ENCODE measurements around the gene SH3PXD2A. TPM values are rescaled to one million over a fixed set of nuclear protein-coding genes. Genes with fewer than 3 reads are reported as not detected.

SH3PXD2A gene
- total and polyA plus RNA-seq, 2 experiments from 2014 or later: 1.8 to 5.0 TPM

GRCh38 chr10:103699611-103700435 lies 155.6 kb downstream of the SH3PXD2A start:
- H3K27ac ChIP-seq (ENCODE audit: low read depth): no peak overlapping the region
- no peaks in the 10 kb centered on the region for H3K79me2 ChIP-seq (replicated peaks; ENCODE audit: insufficient read depth)
- Mint-ChIP-seq H3K4me1 (peaks cover 32% of the 10 kb centered on the region), H3K36me3 (ENCODE audit: low read depth) (no peaks in the 10 kb centered on the region), H3K4me3 (no peak overlapping the region), H3K27ac (no peak overlapping the region), H3K9me3 (no peaks in the 10 kb centered on the region), H3K27me3 (ENCODE audit: insufficient read depth, low read depth, poor library complexity) (peaks cover 7% of the 10 kb centered on the region)
- no peak overlapping the region for H3K4me3 ChIP-seq
- no peak overlapping the region for H2AFZ ChIP-seq
- H3K27me3 ChIP-seq (ENCODE audit: insufficient read depth): peaks cover 9% of the 10 kb centered on the region
- DNase-seq (ENCODE audit: low spot score) (peak; percentile 58), ATAC-seq (peak; percentile 64)
- TF ChIP-seq, protein P1, sequence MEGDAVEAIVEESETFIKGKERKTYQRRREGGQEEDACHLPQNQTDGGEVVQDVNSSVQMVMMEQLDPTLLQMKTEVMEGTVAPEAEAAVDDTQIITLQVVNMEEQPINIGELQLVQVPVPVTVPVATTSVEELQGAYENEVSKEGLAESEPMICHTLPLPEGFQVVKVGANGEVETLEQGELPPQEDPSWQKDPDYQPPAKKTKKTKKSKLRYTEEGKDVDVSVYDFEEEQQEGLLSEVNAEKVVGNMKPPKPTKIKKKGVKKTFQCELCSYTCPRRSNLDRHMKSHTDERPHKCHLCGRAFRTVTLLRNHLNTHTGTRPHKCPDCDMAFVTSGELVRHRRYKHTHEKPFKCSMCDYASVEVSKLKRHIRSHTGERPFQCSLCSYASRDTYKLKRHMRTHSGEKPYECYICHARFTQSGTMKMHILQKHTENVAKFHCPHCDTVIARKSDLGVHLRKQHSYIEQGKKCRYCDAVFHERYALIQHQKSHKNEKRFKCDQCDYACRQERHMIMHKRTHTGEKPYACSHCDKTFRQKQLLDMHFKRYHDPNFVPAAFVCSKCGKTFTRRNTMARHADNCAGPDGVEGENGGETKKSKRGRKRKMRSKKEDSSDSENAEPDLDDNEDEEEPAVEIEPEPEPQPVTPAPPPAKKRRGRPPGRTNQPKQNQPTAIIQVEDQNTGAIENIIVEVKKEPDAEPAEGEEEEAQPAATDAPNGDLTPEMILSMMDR (conservative IDR thresholded peaks at IDR 0.05; ENCODE audit: low read depth in 2 of 2): peak; percentile 35 to 40; a peak in 3 of 4 replicates
- no peak for TF ChIP-seq ZNF114 (CRISPR knock-in tag; IDR thresholded peaks at IDR 0.05)
- no peak overlapping the region for H3K4me2 ChIP-seq
- no peaks in the 10 kb centered on the region for H3K36me3 ChIP-seq (ENCODE audit: insufficient read depth)
- no peaks in the 10 kb centered on the region for H4K20me1 ChIP-seq (replicated peaks; ENCODE audit: insufficient read depth)
- H3F3A ChIP-seq (replicated peaks; ENCODE audit: low read depth): no peaks in the 10 kb centered on the region
- H3K9me2 ChIP-seq (ENCODE audit: insufficient read depth): no peaks in the 10 kb centered on the region
- H3K4me1 ChIP-seq (ENCODE audit: insufficient read depth): peaks cover 20% of the 10 kb centered on the region

DNA sequence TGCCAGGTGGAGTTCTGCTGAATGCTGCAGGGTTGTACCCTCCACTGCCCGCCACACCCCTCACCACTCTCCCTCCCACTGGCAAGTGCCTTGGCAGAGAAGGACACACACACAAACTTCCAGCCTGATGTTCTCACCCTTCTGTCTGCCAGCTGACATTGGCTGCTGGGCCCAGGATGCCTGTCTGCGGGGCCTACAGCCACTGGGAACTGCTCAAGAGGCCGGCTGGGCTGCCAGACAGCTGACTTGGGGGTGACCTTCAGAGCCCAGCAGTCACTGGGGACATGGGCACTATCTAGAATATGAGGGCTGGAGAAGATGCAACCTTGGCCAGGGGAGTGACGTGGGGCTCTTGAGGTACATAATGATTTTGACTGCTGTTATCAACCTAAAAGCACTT lies 157.1 kb downstream of the SH3PXD2A start:
- peaks cover 27% of the 10 kb centered on the region for H3K4me1 ChIP-seq (ENCODE audit: insufficient read depth)
- H4K20me1 ChIP-seq (replicated peaks; ENCODE audit: insufficient read depth): no peaks in the 10 kb centered on the region
- H3K9me2 ChIP-seq (ENCODE audit: insufficient read depth): no peaks in the 10 kb centered on the region
- no peaks in the 10 kb centered on the region for H3K36me3 Mint-ChIP-seq (ENCODE audit: low read depth)
- H3K27me3 Mint-ChIP-seq (ENCODE audit: insufficient read depth, low read depth, poor library complexity): peaks cover 23% of the 10 kb centered on the region
- H3K27ac Mint-ChIP-seq: no peak overlapping the region
- H3K4me1 Mint-ChIP-seq: peaks cover 35% of the 10 kb centered on the region
- H3K4me2 ChIP-seq: no peak overlapping the region
- H3K36me3 ChIP-seq (ENCODE audit: insufficient read depth): no peaks in the 10 kb centered on the region
- H3K27ac ChIP-seq (ENCODE audit: low read depth): no peak overlapping the region
- DNase-seq (ENCODE audit: low spot score) (no peak), ATAC-seq (no peak)
- H3K4me3 Mint-ChIP-seq: no peak overlapping the region
- H3K4me3 ChIP-seq: no peak overlapping the region
- H3K27me3 ChIP-seq (ENCODE audit: insufficient read depth): peaks cover 24% of the 10 kb centered on the region
- H3K9me3 Mint-ChIP-seq: no peaks in the 10 kb centered on the region
- H2AFZ ChIP-seq: no peak overlapping the region
- H3K79me2 ChIP-seq (replicated peaks; ENCODE audit: insufficient read depth): no peaks in the 10 kb centered on the region
- no peaks in the 10 kb centered on the region for H3F3A ChIP-seq (replicated peaks; ENCODE audit: low read depth)
- TF ChIP-seq ZNF331 (CRISPR knock-in tag; IDR thresholded peaks at IDR 0.05; ENCODE audit: low read depth) (no peak), EZH2 (IDR thresholded peaks at IDR 0.05; ENCODE audit: low read depth, unreplicated experiment) (no peak), ZNF462 (CRISPR knock-in tag; IDR thresholded peaks at IDR 0.05) (no peak), REST (IDR thresholded peaks at IDR 0.05; ENCODE audit: unreplicated experiment) (no peak), STAT1 (IDR thresholded peaks at IDR 0.05; ENCODE audit: unreplicated experiment) (no peak)
